ENCODE results near the gene IL15RA.

Gene IL15RA

GRCh38 chr10:5933909-5934546, 43.3 kb downstream of the IL15RA start:
- Histone ChIP-seq H3K9me3 (ENCODE audit: insufficient read depth, low read length, severe bottlenecking) (no peaks in the 10 kb centered on the region), H2AFZ (ENCODE audit: low read depth, low read length) (no peak overlapping the region), H3K79me2 (ENCODE audit: insufficient read depth, low read length) (no peaks in the 10 kb centered on the region), H3K27ac (ENCODE audit: low read length) (no peak overlapping the region), H3K9ac (ENCODE audit: low read depth, low read length) (no peak overlapping the region), H3K4me2 (ENCODE audit: insufficient read depth, low read length) (no peak overlapping the region), H3K4me3 (ENCODE audit: low read depth in 1 of 2, low read length in 2 of 2) (no peak overlapping the region), H3K27me3 (ENCODE audit: insufficient read depth, low read length, poor library complexity) (no peaks in the 10 kb centered on the region), H3K36me3 (ENCODE audit: insufficient read depth, low read length) (peaks cover 70% of the 10 kb centered on the region), H4K20me1 (ENCODE audit: insufficient read depth, low read length) (no peaks in the 10 kb centered on the region), H3K4me1 (ENCODE audit: insufficient read depth, low read length) (no peaks in the 10 kb centered on the region)
- no peak for TF ChIP-seq CTCF (IDR thresholded peaks at IDR 0.05; ENCODE audit: borderline replicate concordance, extremely low read depth, low read length, poor library complexity, severe bottlenecking)
- no peak for TF ChIP-seq EZH2 (IDR thresholded peaks at IDR 0.05; ENCODE audit: borderline replicate concordance, low read depth, low read length, severe bottlenecking)
- DNase-seq, result no peak
- ATAC-seq (ENCODE audit: insufficient read depth, low read depth), result no peak

- ATAC-seq (ENCODE audit: insufficient read depth, low read depth) (no peak), DNase-seq (no peak)
- Histone ChIP-seq H3K9me3 (ENCODE audit: insufficient read depth, low read length, severe bottlenecking) (no peaks in the 10 kb centered on the region), H3K9ac (ENCODE audit: low read depth, low read length) (no peak overlapping the region), H3K36me3 (ENCODE audit: insufficient read depth, low read length) (peaks cover 73% of the 10 kb centered on the region), H3K27me3 (ENCODE audit: insufficient read depth, low read length, poor library complexity) (no peaks in the 10 kb centered on the region), H3K4me1 (ENCODE audit: insufficient read depth, low read length) (no peaks in the 10 kb centered on the region), H4K20me1 (ENCODE audit: insufficient read depth, low read length) (no peaks in the 10 kb centered on the region), H3K4me3 (ENCODE audit: low read depth in 1 of 2, low read length in 2 of 2) (no peak overlapping the region), H3K4me2 (ENCODE audit: insufficient read depth, low read length) (no peak overlapping the region), H3K27ac (ENCODE audit: low read length) (no peak overlapping the region), H3K79me2 (ENCODE audit: insufficient read depth, low read length) (no peaks in the 10 kb centered on the region), H2AFZ (ENCODE audit: low read depth, low read length) (no peak overlapping the region)
- TF ChIP-seq CTCF (IDR thresholded peaks at IDR 0.05; ENCODE audit: borderline replicate concordance, extremely low read depth, low read length, poor library complexity, severe bottlenecking) (no peak), EZH2 (IDR thresholded peaks at IDR 0.05; ENCODE audit: borderline replicate concordance, low read depth, low read length, severe bottlenecking) (no peak)
These were observed 45.0 kb downstream of the IL15RA start for GRCh38 chr10:5932345-5932744.

- Histone ChIP-seq H3K27me3 (ENCODE audit: insufficient read depth, low read length, poor library complexity) (no peaks in the 10 kb centered on the region), H3K27ac (ENCODE audit: low read length) (no peak overlapping the region), H3K9ac (ENCODE audit: low read depth, low read length) (no peak overlapping the region), H3K36me3 (ENCODE audit: insufficient read depth, low read length) (peaks cover 72% of the 10 kb centered on the region), H3K79me2 (ENCODE audit: insufficient read depth, low read length) (no peaks in the 10 kb centered on the region), H2AFZ (ENCODE audit: low read depth, low read length) (no peak overlapping the region), H3K4me2 (ENCODE audit: insufficient read depth, low read length) (no peak overlapping the region), H4K20me1 (ENCODE audit: insufficient read depth, low read length) (no peaks in the 10 kb centered on the region), H3K4me1 (ENCODE audit: insufficient read depth, low read length) (no peaks in the 10 kb centered on the region), H3K4me3 (ENCODE audit: low read depth in 1 of 2, low read length in 2 of 2) (no peak overlapping the region), H3K9me3 (ENCODE audit: insufficient read depth, low read length, severe bottlenecking) (no peaks in the 10 kb centered on the region)
- no peak for TF ChIP-seq EZH2 (IDR thresholded peaks at IDR 0.05; ENCODE audit: borderline replicate concordance, low read depth, low read length, severe bottlenecking)
- no peak for ATAC-seq (ENCODE audit: insufficient read depth, low read depth)
- no peak for DNase-seq
These were observed 47.1 kb downstream of the IL15RA start for GRCh38 chr10:5930272-5930671.

GRCh38 chr10:5929442-5929841, 47.9 kb downstream of the IL15RA start:
- ATAC-seq (ENCODE audit: insufficient read depth, low read depth), result no peak
- Histone ChIP-seq H3K27me3 (ENCODE audit: insufficient read depth, low read length, poor library complexity) (no peaks in the 10 kb centered on the region), H3K79me2 (ENCODE audit: insufficient read depth, low read length) (no peaks in the 10 kb centered on the region), H4K20me1 (ENCODE audit: insufficient read depth, low read length) (no peaks in the 10 kb centered on the region), H3K36me3 (ENCODE audit: insufficient read depth, low read length) (peaks cover 77% of the 10 kb centered on the region), H3K9me3 (ENCODE audit: insufficient read depth, low read length, severe bottlenecking) (no peaks in the 10 kb centered on the region), H3K27ac (ENCODE audit: low read length) (no peak overlapping the region), H3K4me1 (ENCODE audit: insufficient read depth, low read length) (no peaks in the 10 kb centered on the region), H2AFZ (ENCODE audit: low read depth, low read length) (no peak overlapping the region), H3K4me2 (ENCODE audit: insufficient read depth, low read length) (no peak overlapping the region), H3K9ac (ENCODE audit: low read depth, low read length) (no peak overlapping the region), H3K4me3 (ENCODE audit: low read depth in 1 of 2, low read length in 2 of 2) (no peak overlapping the region)
- TF ChIP-seq CTCF (IDR thresholded peaks at IDR 0.05; ENCODE audit: borderline replicate concordance, extremely low read depth, low read length, poor library complexity, severe bottlenecking) (no peak), EZH2 (IDR thresholded peaks at IDR 0.05; ENCODE audit: borderline replicate concordance, low read depth, low read length, severe bottlenecking) (no peak)
- DNase-seq, result no peak
